ENCODE results near the gene ZNF214.
"Not testable (repeated sequence)": the region's sequence is repeated elsewhere in the genome, so short reads cannot be mapped to it uniquely, and the experiment has no call there.

ZNF214 gene

DNA sequence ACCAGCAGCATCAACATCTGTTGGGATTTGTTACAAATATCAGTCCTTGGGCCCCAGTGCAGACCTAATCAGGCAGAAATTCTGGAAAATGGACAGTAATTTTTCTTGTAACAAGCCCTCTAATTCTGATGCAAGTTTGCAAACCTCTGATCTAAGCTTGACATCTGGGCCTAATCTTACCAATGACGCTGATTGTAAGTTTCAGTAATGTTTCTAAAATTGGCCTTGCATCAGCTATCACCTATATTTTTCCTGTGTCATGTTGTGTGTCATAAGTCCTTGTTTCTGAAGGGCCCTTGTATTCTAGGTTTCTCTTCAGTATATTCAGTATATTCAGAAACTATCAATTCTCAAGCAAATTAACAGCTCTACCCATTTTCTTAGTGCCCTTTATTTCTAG is 57.5 kb downstream of the ZNF214 start:
- H3K4me3 ChIP-seq (ENCODE audit: control insufficient read depth, low read depth, low read length) = no peak overlapping the region
- DNase-seq (ENCODE audit: low read depth) = peak; percentile 31
- TF ChIP-seq, protein P1, sequence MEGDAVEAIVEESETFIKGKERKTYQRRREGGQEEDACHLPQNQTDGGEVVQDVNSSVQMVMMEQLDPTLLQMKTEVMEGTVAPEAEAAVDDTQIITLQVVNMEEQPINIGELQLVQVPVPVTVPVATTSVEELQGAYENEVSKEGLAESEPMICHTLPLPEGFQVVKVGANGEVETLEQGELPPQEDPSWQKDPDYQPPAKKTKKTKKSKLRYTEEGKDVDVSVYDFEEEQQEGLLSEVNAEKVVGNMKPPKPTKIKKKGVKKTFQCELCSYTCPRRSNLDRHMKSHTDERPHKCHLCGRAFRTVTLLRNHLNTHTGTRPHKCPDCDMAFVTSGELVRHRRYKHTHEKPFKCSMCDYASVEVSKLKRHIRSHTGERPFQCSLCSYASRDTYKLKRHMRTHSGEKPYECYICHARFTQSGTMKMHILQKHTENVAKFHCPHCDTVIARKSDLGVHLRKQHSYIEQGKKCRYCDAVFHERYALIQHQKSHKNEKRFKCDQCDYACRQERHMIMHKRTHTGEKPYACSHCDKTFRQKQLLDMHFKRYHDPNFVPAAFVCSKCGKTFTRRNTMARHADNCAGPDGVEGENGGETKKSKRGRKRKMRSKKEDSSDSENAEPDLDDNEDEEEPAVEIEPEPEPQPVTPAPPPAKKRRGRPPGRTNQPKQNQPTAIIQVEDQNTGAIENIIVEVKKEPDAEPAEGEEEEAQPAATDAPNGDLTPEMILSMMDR (conservative IDR thresholded peaks at IDR 0.05; ENCODE audit: control insufficient read depth, insufficient read depth, low read depth, low read length) = no peak

DNA sequence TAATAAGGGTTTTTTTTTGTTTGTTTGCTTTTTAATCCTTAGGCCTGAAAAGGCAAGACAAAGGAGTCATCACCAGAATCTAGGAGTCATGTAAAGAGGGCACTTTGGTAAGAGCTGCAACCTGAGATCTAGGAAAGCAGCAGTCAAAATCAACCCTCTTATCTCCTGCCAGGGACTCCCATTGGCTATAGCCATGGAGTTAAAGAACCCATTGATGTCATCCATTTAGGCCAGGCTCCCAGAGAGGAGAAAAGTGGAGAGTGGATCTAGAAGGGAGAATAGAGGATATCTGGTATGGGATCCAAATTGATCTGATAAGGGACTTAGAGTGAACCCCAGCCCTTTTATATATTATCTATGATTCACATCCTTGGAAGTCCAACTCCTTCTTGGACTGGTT is 58.0 kb downstream of the ZNF214 start:
- no peak overlapping the region for H3K4me3 ChIP-seq (ENCODE audit: control insufficient read depth, low read depth, low read length)
- TF ChIP-seq, protein P1 (conservative IDR thresholded peaks at IDR 0.05; ENCODE audit: control insufficient read depth, insufficient read depth, low read depth, low read length) = no peak
- DNase-seq (ENCODE audit: low read depth) = no peak

DNA sequence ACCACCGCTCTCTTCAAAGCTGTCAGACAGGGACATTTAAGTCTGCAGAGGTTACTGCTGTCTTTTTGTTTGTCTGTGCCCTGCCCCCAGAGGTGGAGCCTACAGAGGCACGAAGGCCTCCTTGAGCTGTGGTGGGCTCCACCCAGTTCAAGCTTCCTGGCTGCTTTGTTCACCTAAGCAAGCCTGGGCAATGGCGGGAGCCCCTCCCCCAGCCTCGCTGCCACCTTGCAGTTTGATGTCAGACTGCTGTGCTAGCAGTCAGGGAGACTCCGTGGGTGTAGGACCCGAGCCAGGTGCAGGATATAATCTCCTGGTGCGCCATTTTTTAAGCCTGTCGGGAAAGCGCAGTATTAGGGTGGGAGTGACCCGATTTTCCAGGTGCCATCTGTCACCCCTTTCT is 65.9 kb downstream of the ZNF214 start:
- H3K4me3 ChIP-seq (ENCODE audit: control insufficient read depth, low read depth, low read length); DNase-seq (ENCODE audit: low read depth): not testable (repeated sequence)

Measured in fibroblast of mammary gland (primary cell).